Measurements from ENCODE around the gene LDLRAD4. TPM values are rescaled to one million over a fixed set of nuclear protein-coding genes. Genes with fewer than 3 reads are reported as not detected.

LDLRAD4 gene
- total RNA-seq, 1 donor: 0.43 TPM

- no peak for DNase-seq (ENCODE audit: low read depth)
- no peak overlapping the region for H3K4me3 ChIP-seq (ENCODE audit: low read depth, low read length)
- no peak for TF ChIP-seq CTCF (IDR thresholded peaks at IDR 0.05; ENCODE audit: insufficient read depth, low read depth, low read length)
Observed at GRCh38 chr18:13379062-13379865, 160.7 kb downstream of the LDLRAD4 start.

- DNase-seq (ENCODE audit: low read depth): no peak
- no peak for TF ChIP-seq CTCF (IDR thresholded peaks at IDR 0.05; ENCODE audit: insufficient read depth, low read depth, low read length)
- no peak overlapping the region for H3K4me3 ChIP-seq (ENCODE audit: low read depth, low read length)
Observed at GRCh38 chr18:13379930-13380690, 161.6 kb downstream of the LDLRAD4 start.

GRCh38 chr18:13380691-13381070 lies 162.1 kb downstream of the LDLRAD4 start:
- H3K4me3 ChIP-seq (ENCODE audit: low read depth, low read length): no peak overlapping the region
- no peak for TF ChIP-seq CTCF (IDR thresholded peaks at IDR 0.05; ENCODE audit: insufficient read depth, low read depth, low read length)
- DNase-seq (ENCODE audit: low read depth): no peak

- no peak for DNase-seq (ENCODE audit: low read depth)
- no peak for TF ChIP-seq CTCF (IDR thresholded peaks at IDR 0.05; ENCODE audit: insufficient read depth, low read depth, low read length)
- H3K4me3 ChIP-seq (ENCODE audit: low read depth, low read length): no peak overlapping the region
Observed at GRCh38 chr18:13381331-13381730, 162.8 kb downstream of the LDLRAD4 start.

- H3K4me3 ChIP-seq (ENCODE audit: low read depth, low read length): no peak overlapping the region
- no peak for TF ChIP-seq CTCF (IDR thresholded peaks at IDR 0.05; ENCODE audit: insufficient read depth, low read depth, low read length)
- peak; percentile 42 for DNase-seq (ENCODE audit: low read depth)
Observed at GRCh38 chr18:13381944-13382365, 163.4 kb downstream of the LDLRAD4 start.

GRCh38 chr18:13382366-13382953 lies 163.9 kb downstream of the LDLRAD4 start:
- no peak overlapping the region for H3K4me3 ChIP-seq (ENCODE audit: low read depth, low read length)
- TF ChIP-seq CTCF (IDR thresholded peaks at IDR 0.05; ENCODE audit: insufficient read depth, low read depth, low read length): no peak
- peak; percentile 55 for DNase-seq (ENCODE audit: low read depth)

Measured in fibroblast of villous mesenchyme (primary cell).